ENCODE measurements around the gene ADAMTS7.
"Not testable (repeated sequence)": the region's sequence is repeated elsewhere in the genome, so short reads cannot be mapped to it uniquely, and the experiment has no call there.

The ADAMTS7 gene

DNA sequence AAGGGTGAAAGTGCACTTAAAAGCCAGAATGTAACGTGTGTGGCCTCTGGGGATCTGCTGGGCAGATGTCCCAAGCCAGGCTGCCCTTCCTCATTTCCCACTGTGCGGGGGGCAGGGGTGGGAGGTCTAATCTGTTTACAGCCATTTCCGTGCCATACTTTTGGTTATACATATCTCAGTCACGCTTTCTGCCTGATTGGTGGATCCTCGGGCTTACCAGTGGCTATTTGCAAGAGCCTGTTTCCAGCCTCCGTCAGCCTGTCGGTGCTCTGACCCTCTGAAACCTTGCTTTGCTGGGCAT lies 58.0 kb downstream of the ADAMTS7 start:
- DNase-seq (ENCODE audit: low read depth in 2 of 2) = not testable (repeated sequence)

DNA sequence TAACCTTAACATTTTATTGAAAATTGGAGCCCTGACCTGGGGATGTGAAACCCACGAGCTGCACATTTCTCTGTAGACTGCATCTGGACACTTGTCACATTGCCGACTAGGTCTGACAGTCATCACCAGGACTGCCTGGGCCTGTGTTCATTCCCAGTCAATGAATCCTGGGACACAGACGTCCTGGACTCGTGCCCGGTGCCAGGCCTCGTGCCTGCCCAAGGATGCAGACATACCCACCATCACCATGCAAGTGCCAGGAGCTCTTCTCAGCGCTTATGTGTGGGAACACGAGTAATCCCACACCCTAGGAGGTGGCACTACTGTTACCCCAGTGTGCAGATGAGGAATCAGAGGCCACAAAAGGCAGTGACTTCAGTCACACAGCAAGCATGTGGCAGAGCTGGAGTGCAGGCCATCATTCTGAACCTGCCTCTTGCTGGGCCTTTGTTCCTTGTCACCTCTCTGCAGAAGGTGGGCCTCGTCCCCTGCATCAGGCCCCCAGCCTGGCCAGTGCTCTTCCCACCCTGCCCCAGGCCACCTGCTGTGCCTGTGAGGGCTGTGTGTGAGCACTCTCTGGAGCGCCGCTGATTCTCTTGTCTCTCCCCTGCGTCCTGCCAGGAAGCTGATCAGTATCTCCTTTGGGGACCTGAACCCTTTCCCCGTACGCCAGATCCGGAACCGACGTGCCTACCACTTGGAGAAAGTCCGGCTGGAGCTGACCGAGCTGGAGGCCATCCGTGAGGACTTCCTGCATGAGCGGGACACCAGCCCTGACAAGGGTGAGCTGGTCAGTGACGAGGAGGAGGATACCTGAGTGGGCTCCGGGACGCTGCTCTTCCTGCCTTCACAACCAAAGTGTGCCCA lies 58.5 kb downstream of the ADAMTS7 start:
- DNase-seq (ENCODE audit: low read depth in 2 of 2) = no peak

DNA sequence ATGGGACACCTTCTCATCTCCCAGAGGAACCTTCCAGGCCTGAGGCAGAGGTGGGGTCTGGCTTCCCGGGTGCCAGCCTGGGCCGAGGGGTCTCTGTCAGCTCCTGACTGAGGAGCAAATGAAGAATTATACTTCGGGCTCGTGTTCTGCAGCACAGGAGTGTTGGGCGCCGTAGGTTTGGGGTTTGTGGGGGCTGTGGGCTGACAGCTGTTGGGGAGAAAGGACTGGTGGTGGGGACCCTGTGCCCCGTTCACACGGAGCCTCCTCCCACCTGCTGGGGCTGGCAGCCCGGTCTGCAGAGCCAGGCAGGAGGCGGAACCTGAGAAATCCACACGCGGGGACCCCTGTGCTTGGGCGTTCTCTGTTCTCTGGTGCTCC lies 59.7 kb downstream of the ADAMTS7 start:
- no peak for DNase-seq (ENCODE audit: low read depth in 2 of 2)

GRCh38 chr15:78750974-78751601 lies 60.2 kb downstream of the ADAMTS7 start:
- peak; percentile 85 to 87 for DNase-seq (ENCODE audit: low read depth in 2 of 2)

DNA sequence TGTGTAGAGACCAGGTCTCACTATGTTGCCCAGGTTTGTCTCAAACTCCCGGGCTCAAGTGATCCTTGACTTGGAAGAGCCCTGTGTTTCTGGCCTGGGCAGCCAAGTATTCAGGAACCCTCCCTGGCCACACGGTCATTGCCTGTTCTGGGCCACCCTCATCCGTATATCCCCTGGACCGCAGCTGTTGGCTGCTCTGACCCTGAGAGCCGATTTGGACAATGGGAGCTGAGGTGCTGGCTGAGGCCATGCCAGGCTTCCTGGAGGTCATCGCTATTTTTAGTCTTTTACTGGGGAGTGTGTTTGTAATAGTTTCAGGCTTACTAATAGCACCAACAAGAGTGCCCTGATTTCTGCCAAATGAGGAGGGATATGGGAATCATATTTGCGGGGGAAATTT lies 60.7 kb downstream of the ADAMTS7 start:
- DNase-seq (ENCODE audit: low read depth in 2 of 2) = no peak

DNA sequence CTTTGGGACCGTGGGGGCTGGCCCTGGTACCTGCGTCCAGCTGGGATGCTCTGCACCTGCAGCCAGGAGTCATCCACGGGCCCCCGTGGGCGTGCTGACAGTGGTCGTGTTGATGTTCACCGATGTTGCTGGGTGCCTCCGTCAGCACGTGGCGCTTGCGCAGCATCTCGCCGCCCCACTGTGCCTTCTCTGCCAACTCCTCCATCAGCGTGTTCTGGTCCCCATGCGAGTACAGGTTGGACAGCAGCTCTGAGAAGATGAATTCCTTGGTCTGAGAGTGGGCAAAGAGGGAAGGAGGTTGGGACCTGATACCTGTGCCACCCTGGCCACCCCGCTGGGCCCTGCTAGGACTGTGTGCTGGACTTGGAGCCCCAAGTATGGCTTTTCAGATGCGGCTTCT lies 61.4 kb downstream of the ADAMTS7 start:
- DNase-seq (ENCODE audit: low read depth in 2 of 2) = no peak

GRCh38 chr15:78747877-78748276 lies 63.4 kb downstream of the ADAMTS7 start:
- DNase-seq (ENCODE audit: low read depth in 2 of 2) = not testable (repeated sequence)

- DNase-seq (ENCODE audit: low read depth in 2 of 2) = not testable (repeated sequence)
Observed at GRCh38 chr15:78741674-78742073, 69.6 kb downstream of the ADAMTS7 start.

DNA sequence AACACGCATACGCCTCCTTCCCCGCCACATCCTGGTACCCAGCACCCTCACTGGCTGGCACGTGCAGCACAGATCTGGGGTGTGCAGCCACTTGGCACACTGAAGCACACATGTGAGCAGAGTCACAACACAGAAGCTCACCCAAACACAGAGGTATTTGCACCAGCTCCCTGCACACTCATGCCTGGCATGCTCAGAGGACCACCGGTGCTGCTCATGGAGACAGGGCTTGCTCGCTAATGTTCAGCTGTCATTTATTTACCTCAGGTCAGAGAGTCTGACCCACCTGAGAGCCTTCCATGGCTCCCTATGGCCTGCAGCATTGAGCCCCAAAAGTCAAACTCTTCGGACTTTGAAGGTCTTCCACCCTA lies 70.4 kb downstream of the ADAMTS7 start:
- no peak for DNase-seq (ENCODE audit: low read depth in 2 of 2)

GRCh38 chr15:78739996-78740903 lies 71.0 kb downstream of the ADAMTS7 start:
- DNase-seq (ENCODE audit: low read depth in 2 of 2) = peak in 1 of 2 donors; percentile 63

DNA sequence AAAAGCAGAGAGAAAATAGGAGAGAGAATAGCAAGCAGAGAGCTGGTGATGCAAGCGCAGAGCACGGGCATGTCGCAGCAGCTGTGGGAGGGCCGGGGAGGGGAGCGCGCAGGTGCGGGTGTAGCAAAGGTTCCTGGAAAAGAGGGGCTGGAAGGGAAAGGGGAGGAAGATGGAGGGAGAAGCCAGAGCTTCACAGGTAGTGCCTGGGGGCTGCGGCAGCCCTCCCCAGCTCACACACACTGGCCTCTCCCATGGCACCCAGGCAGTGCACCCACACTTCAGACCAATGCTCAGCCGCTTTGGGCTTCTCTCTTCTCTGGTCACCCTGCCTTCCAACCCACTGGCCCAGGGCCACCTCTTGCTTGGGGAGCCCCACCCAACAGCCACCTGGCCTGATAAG lies 72.1 kb downstream of the ADAMTS7 start:
- DNase-seq (ENCODE audit: low read depth in 2 of 2) = no peak

- peak; percentile 43 to 49 for DNase-seq (ENCODE audit: low read depth in 2 of 2)
Observed at GRCh38 chr15:78737931-78738558, 73.2 kb downstream of the ADAMTS7 start.

DNA sequence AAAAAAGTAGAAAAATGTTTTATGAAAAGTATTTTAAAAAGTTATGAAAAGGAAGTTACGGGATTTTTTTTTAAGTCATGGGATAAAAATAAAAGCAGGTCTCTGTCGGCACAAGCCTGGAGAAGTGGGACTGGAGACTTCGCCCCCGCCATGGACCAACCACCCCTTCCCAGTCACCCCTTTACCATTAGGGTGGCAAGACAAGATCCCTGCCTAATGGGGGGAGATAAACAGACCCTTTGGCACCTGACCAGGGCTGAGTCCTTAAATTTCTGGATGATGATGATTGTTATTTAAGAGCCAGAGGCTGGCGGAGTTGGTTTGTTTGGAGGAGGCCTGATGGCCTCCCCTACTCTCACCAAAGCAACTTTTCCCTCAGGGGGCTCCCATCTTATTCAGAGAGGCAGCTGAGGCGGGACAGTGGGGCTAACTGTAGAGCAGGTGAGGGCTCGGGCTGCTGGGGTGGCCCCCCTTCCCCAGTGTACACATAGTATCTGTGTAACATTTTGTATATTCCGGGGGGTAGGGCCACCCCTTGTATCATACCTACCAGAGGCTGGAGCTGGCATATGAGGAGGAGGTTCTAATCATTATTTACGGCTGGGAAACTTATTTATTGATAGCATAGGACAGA lies 74.0 kb downstream of the ADAMTS7 start:
- no peak for DNase-seq (ENCODE audit: low read depth in 2 of 2)

GRCh38 chr15:78736286-78736685 lies 75.0 kb downstream of the ADAMTS7 start:
- not testable (repeated sequence) for DNase-seq (ENCODE audit: low read depth in 2 of 2)

GRCh38 chr15:78734451-78735064 lies 76.7 kb downstream of the ADAMTS7 start:
- no peak for DNase-seq (ENCODE audit: low read depth in 2 of 2)

DNA sequence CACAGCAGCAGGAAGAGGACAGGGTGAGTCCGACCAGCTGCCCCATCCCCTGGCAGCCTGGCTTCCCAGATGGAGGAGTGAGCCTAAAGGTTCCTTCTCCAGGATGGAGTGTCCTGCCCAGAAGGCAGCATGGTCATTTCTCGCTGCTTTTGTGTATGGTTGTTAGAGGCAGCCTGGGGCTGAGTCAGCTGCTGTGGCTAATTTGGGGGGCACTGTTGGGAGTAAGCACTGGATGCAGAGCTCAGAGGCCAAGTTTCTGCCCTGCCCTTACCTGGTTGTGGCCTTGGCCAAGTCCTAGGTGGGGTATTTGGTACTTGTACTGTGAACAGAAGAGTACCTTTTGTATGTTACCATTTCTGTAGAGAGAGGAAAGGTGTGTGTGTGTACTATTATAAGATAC lies 78.6 kb downstream of the ADAMTS7 start:
- DNase-seq (ENCODE audit: low read depth in 2 of 2) = no peak

GRCh38 chr15:78730955-78731354 lies 80.3 kb downstream of the ADAMTS7 start:
- no peak for DNase-seq (ENCODE audit: low read depth in 2 of 2)

DNA sequence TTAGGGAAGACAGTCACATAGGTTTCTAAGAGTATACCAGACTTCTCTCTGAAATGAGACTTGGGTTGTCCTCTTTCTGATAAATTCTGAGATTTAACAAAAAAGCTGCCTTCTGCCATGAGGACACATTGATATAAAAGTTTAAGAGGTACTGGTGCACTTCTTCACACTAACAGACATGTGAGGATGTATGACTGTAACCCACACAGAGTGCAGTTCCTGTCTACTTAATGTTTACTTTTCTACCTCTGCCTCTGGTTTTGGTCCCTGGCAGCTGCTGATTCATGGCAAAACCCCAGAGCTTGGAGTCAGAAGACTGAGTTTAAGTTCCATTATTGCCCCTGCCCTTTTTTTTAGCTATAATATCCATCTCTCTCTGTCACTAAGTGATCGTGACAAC lies 82.8 kb downstream of the ADAMTS7 start:
- DNase-seq (ENCODE audit: low read depth in 2 of 2) = not testable (repeated sequence)

GRCh38 chr15:78727561-78727960 lies 83.7 kb downstream of the ADAMTS7 start:
- DNase-seq (ENCODE audit: low read depth in 2 of 2) = no peak

DNA sequence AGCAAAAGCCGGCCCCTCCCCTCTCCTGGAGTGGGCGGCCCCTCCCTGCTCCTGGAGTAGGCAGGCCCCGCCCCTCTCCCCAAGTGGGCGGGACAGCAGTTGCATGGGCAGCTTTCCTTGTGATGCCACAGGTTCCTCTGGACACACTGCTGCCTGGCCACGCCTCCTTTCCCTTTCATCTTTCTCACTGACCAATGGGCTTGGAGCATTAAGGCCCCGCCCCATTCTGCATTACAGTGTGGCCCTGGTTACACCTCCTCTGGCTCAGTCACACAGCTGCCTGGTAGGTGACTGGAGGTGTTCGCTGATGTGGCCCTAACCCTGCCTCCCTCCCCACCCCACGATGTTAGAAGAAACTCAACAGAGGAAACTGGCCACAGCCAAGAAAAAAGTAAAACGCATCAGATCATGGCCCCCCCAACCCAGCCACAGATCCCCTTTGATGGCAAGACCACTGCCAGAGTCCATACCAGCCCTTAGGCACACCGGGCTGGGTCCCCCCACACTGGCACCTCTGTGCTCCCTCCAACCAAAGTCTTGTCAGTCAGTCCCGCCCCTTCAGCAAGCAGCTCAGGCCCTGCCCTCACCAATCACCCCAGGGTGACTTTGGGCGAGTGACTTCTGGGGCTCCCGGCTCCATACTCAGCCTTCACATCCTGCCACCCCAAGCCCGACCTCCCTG lies 84.3 kb downstream of the ADAMTS7 start:
- DNase-seq (ENCODE audit: low read depth in 2 of 2) = no peak

All from activated CD4-positive, alpha-beta T cell treated with anti-CD3 and anti-CD28 coated beads for 24 hours (primary cell).